Mucosa of descending colon (tissue), 3 donors: ENCODE data around the gene HNRNPLL. TPM values are rescaled to one million over a fixed set of nuclear protein-coding genes. Genes with fewer than 3 reads are reported as not detected.

Experiments used
- ATAC-seq: fragments of 200-7000 bp; cut with Tn5 transposase; one replicate; pipeline ENCODE4 v1.9.1; 2020; ENCODE audit warnings: mild to moderate bottlenecking, moderate library complexity
- DNase-seq, 3 donors: peaks; one replicate each; pipeline ENCODE4 v3.0.0-alpha.2; 2020
- H3K36me3 ChIP-seq: fragments of 200-600 bp; one replicate; pipeline ENCODE4 v1.8.0; 2021; ENCODE audit warnings: low read depth, mild to moderate bottlenecking
- H3K4me1 ChIP-seq: fragments of 200-600 bp; one replicate; pipeline ENCODE4 v1.8.0; 2021; ENCODE audit warnings: low read depth, mild to moderate bottlenecking
- H3K4me3 ChIP-seq: fragments of 200-600 bp; one replicate; pipeline ENCODE4 v1.8.0; 2021; ENCODE audit warnings: mild to moderate bottlenecking
- H3K9me3 ChIP-seq: fragments of 200-600 bp; one replicate; pipeline ENCODE4 v1.8.0; 2021; ENCODE audit warnings: mild to moderate bottlenecking
- intact Hi-C, 2 donors: fragments of 100-400 bp; cut with DNase I in 1 of 2; cut with micrococcal nuclease in 1 of 2; formaldehyde crosslinking; loops; one replicate each; pipeline versions ENCODE4 v1.11.0 to v1.11.1; 2022; cut with DNase I, micrococcal nuclease
- total RNA-seq, 3 donors: library from RNA; stranded (reverse); fragmentation: NEBNext Ultra II Directional in 2 of 3; extraction: Animal tissue kit (Norgen Biotek cat#: 25700) in 2 of 3; gene quantifications; one replicate each; pipeline versions ENCODE4 v1.2.1 to v1.2.4, GENCODE V29; 2021 to 2023
- TF ChIP-seq, protein P1 (sequence below): fragments of 200-600 bp; IDR thresholded peaks from one replicate; pipeline ENCODE4 v1.8.0; 2022; ENCODE audit warnings: antibody characterized with exemption, mild to moderate bottlenecking
- donor health status: DM: no; HTN: no; CAD: no; lungs with moderate emphysema.
- donor health status: DM: no; HTN: no; CAD: no.
- donor health status: DM: no; HTN: yes; CAD: no.

The HNRNPLL gene
- total RNA-seq, 3 donors from 2014 or later: 45.5 to 68.2 (median 49.6) TPM

DNA sequence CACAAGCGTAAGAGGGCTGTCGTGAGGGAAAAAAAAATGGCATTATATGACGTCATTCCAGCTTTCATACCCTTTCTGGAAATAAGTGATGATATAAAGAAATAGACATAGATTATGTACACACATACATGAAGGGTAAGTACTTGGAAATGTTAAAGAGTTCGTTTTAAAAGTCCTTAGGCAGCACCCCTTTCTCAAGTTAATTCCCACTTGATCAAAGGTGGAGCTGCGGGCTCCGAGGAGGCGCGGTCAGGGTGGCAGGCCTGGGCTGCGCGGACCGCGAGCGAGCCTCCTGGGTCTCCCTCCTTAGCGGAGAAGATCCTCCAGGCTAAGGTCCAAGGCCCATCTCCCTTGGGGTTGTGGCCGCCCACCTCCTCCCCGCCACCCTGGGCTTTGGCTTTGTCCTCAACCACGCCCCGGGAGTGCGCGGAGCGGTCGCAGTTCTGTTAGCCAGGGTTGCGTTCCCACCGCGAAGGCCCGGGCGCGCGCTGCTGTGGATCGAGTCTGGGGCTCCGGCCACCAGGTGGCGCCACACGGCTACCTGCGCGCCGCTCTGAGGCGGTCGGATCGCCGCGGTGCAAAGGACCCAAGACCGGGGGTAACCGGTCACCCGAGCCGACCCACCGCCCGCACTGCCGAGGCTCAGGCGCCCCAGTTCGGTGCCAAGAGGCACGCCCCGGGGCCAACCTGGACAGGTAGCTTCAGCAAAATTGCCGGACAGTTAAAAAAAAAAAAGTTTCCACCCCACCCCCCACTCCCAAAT lies 66.8 kb downstream of the HNRNPLL start:
- peak; percentile 88 for ATAC-seq

DNA sequence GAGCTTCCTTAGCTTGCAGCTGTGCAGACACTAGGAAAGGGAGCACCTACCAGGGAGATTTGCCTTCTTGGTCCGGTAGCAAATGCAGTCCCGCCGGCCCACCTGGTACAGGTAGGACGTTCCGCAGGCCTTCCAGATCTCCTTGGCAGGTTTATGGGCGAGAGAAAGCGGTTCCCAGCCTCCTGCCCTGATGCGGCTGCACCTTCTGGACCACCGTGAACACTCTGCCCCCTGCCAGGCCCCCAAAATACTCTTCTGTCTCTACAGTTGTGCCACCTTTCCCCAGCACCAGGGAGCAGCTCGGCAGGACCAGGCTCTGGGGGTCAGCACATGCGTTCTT lies 67.4 kb downstream of the HNRNPLL start:
- peaks cover 5% of the 10 kb centered on the region for H3K4me1 ChIP-seq
- no peaks in the 10 kb centered on the region for H3K9me3 ChIP-seq
- H3K36me3 ChIP-seq: no peaks in the 10 kb centered on the region
- ATAC-seq (peak; percentile 48), DNase-seq (no peak)
- H3K4me3 ChIP-seq: no peak overlapping the region
- TF ChIP-seq, protein P1, sequence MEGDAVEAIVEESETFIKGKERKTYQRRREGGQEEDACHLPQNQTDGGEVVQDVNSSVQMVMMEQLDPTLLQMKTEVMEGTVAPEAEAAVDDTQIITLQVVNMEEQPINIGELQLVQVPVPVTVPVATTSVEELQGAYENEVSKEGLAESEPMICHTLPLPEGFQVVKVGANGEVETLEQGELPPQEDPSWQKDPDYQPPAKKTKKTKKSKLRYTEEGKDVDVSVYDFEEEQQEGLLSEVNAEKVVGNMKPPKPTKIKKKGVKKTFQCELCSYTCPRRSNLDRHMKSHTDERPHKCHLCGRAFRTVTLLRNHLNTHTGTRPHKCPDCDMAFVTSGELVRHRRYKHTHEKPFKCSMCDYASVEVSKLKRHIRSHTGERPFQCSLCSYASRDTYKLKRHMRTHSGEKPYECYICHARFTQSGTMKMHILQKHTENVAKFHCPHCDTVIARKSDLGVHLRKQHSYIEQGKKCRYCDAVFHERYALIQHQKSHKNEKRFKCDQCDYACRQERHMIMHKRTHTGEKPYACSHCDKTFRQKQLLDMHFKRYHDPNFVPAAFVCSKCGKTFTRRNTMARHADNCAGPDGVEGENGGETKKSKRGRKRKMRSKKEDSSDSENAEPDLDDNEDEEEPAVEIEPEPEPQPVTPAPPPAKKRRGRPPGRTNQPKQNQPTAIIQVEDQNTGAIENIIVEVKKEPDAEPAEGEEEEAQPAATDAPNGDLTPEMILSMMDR: no peak
- intact Hi-C loops: loop anchor here in 1 of 2 donors (10.0 kb wide), 1 partner anchor 199 kb away; no protein-coding TSS in a partner anchor

More for the DNA sequence above, 66.8 kb downstream of the HNRNPLL start:
- peaks cover 9% of the 10 kb centered on the region for H3K4me1 ChIP-seq
- DNase-seq: peak; percentile 82 to 92 (median 90)
- no peaks in the 10 kb centered on the region for H3K36me3 ChIP-seq
- no peaks in the 10 kb centered on the region for H3K9me3 ChIP-seq
- no peak overlapping the region for H3K4me3 ChIP-seq
- TF ChIP-seq, protein P1: peak; percentile 94
- intact Hi-C loops: loop anchor here in 1 of 2 donors (10.0 kb wide), 1 partner anchor 199 kb away; no protein-coding TSS in a partner anchor

DNA sequence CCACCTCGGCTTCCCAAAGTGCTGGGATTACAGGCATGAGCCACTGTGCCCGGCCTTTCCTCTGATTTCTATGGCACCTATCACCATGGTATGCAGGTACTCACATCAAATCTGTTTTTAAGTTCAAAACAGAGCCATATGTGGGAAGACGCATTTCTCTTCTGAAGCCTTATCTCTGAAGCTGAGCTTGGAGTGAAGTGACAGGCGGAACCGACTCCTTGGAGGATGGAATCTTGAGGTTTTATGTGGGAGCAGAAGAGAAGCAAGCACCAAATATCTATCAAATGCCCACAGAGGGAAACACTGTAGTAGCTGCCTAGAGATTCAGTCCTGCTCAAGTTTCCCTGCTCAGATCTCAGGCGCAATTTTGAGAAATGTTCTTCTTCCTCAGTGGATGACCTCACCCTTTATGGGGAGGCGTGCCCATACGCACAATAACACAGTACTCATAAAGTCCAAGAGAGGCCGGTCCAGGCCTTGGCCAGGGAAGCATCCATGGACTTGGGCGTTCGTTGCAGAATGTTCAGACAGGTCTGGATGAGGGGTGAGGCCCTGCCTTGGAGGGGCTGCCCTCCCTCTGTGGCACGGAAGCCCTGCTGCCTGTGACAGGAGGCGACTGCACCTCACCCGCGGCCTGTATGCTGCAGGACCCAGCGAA lies 67.9 kb downstream of the HNRNPLL start:
- ATAC-seq (peak; percentile 84), DNase-seq (peak; percentile 57 to 81 (median 64))
- peaks cover 5% of the 10 kb centered on the region for H3K4me1 ChIP-seq
- no peaks in the 10 kb centered on the region for H3K36me3 ChIP-seq
- H3K4me3 ChIP-seq: no peak overlapping the region
- H3K9me3 ChIP-seq: no peaks in the 10 kb centered on the region
- intact Hi-C loops: loop anchor here in 1 of 2 donors (10.0 kb wide), 1 partner anchor 200 kb away; no protein-coding TSS in a partner anchor
- TF ChIP-seq, protein P1: no peak

DNA sequence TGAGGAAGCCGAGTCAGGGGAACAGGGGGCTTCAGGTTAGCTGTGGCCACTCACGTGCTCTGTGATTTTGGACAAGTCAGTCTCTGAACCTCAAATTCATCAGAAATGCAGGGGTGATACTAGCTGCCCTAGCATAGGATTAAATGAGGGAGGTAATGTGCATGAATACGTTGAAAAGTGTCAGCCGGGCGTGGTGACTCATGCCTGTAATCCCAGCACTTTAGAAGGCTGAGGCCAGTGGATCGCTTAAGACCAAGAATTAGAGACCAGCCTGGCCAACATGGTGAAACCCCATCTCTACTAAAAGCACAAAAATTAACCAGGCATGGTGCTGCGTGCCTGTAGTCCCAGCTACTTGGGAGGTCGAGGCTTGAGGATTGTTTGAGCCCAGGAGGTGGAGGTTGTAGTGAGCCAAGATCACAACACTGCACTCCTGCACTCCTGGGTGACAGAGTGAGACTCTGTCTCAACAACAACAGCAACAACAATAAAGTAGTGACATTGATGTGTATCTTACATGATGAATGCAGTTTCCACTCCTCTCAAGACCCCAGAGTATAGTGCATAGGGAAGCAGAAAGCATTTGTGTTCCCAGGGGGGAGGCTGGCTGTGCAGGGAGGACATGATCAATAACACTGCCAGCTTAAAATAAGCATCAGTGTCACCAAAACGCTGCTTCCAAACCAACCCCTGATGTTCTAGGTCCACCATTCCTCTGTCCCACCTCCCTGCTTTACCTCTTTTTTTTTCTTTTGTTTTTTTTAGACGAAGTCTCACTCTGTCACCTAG lies 68.8 kb downstream of the HNRNPLL start:
- TF ChIP-seq, protein P1: no peak
- Histone ChIP-seq H3K9me3 (no peaks in the 10 kb centered on the region), H3K36me3 (no peaks in the 10 kb centered on the region), H3K4me3 (no peak overlapping the region), H3K4me1 (peaks cover 5% of the 10 kb centered on the region)
- intact Hi-C loops: loop anchor here in 1 of 2 donors (10.0 kb wide), 1 partner anchor 201 kb away; no protein-coding TSS in a partner anchor
- DNase-seq (no peak), ATAC-seq (no peak)

DNA sequence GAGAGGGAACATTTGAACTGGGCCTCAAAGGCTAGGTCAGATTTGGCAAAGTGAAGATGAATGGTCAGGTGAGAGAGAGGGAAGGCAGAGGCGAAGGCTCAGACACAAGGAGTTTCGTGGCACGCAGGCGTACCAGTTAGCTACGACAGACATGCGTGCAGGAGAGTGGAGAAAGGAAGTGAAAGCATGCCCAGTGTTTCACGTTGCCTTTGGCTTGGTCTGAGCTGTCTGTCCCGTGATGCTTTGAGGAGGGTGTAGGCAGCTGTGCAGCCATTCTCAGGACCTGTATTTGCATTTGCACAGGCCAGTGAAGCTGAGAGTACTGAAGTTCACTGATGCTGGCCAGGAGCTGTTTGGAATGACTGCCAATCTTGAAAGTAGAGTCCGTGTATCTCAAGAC lies 69.5 kb downstream of the HNRNPLL start:
- intact Hi-C loops: loop anchor here in 1 of 2 donors (10.0 kb wide), 1 partner anchor 202 kb away; no protein-coding TSS in a partner anchor
- DNase-seq: peak in 1 of 3 donors; percentile 29
- TF ChIP-seq, protein P1: no peak
- H3K4me1 ChIP-seq: peaks cover 5% of the 10 kb centered on the region
- H3K4me3 ChIP-seq: no peak overlapping the region
- peak; percentile 41 for ATAC-seq
- no peaks in the 10 kb centered on the region for H3K36me3 ChIP-seq
- H3K9me3 ChIP-seq: no peaks in the 10 kb centered on the region
